GM19240 (cell line): ENCODE data around the gene GGA3.

Experiments
- DNase-seq: peaks from one replicate; pipeline ENCODE4 v3.0.0; 2011; ENCODE audit warnings: low spot score; ENCODE audit not compliant: insufficient read length

Gene GGA3

DNA sequence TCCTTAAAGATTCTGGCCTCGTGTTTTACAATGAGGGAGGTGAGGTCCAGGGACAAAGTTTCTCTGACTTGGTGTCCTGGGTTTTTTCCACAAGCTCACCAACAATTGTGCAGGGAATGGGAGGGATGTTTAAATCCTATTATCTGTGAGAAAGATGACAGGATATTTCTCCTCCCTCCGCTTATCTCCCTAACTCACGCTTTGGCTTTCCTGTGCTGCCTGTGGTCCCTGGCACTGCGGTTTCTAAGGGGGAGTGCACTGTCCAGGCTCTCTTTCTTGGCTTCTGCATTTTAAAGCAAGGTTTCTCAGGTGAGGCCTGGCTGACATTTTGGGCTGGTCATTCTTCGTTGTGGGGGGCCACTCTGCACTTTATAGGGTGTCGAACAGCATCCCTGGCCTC lies 16.4 kb downstream of the GGA3 start:
- no peak for DNase-seq

GRCh38 chr17:75244133-75244866 lies 17.1 kb downstream of the GGA3 start:
- no peak for DNase-seq

DNA sequence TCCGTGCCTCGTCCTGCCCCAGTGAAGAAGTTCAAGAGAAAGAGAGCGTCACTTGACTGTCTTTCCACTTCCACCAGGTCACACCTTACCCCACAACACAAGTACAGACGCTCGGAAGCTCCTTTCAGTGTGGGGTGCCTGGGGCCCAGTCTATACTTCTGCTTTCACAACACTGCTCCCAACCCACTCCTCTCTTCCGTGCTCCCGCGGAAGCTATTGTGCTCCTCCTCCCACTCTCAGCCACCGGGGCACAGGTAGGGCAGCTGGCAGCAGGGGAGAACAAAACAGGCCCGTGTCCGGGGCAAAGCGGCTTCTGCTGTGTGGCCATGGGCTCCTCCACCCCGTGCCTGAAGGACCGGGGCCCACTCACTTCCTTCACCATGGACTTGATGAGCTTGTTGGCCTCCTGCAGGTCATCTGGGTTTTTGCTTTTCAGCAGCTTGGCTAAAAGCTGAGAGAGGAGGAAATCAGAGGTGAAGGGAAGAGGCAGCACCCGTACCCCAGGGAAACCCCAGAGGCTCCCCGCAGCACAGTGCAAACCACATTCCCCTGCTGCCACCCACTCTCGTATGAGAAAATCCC lies 18.9 kb downstream of the GGA3 start:
- DNase-seq = no peak

DNA sequence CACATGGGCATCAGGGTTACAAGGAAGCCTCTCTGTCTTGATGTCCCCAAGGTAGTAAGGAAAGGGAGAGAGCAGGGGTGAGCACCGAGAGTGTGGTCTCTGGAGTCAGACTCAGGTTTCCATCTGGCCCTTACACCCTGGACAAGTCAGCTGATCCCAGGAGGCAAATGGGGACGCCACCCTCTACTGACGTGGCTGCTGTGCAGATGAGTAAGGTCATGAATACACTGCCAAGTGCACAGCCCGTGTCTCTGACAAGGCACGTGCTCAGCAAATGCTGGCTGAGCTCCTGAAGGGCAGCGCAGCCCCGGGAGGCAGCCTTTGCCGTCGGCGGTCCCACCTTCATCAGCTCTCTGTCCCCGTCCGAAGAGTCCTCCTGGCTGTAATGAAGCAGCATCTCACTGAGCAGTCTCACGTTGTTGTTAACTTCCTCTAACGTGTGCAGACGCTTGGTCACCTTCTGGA lies 19.4 kb downstream of the GGA3 start:
- no peak for DNase-seq

DNA sequence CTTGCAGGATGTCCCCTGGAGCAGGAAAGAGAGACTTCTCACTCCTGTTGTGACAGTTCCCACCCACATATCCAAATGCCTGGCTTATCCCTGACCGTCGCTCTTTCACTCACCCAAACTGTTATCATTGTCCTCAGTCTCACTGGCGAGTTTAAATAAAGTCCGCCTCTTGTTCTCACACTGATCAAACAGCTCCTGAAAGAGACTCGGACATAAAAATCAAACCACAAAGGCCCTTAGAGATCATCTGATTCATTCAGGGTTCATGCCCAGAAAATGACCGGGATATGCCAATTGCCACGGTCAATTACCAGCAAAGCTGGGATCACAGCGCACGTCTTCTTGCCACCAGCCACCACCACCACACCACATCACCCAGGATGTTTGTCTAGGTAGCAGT lies 19.9 kb downstream of the GGA3 start:
- DNase-seq = no peak

DNA sequence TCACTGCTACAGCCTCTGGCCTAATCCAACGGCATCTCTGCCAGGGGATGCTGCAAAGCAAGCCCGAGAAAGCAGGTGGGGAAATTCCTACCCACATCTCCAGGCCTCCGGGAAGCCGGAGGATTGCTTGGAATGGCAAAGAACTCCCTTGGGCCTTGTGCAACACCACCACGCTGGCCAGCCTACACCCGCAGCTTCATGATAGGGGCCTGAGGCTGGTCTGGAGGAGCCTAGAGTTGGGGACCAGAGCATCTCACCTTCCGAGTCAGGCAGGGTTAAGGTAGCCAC lies 20.3 kb downstream of the GGA3 start:
- DNase-seq = no peak

- DNase-seq = no peak
Observed at GRCh38 chr17:75240394-75241142, 20.8 kb downstream of the GGA3 start.

DNA sequence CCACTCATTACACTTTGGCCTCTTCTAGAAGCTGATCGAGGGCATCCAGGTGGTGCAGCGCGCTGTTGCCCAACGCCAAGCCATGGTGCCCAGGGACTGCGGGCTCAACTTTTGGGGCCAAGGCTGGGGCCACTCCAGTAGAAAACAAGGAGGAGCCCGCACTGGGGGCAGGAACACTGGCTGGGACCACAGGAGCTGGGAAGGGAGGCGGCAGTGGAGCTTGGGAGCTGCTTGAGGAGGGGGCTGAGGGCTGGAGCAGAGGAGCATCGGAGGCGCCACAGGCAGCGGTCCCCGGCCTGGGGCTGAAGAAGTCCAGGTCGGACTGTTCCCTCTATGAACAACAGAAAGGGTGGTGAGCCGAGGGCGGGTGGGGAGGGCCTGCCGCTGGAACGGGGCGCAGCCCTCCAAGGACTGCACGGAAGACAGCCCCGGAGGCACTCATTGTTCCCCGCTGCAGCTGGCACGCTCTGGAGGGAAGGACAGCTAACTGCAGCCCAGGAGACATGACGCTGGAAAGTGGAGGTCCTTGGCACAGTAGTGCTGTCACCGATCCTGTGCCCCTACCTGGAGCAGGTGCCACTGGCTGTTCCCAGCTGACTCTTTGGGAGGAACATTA lies 21.5 kb downstream of the GGA3 start:
- no peak for DNase-seq

DNA sequence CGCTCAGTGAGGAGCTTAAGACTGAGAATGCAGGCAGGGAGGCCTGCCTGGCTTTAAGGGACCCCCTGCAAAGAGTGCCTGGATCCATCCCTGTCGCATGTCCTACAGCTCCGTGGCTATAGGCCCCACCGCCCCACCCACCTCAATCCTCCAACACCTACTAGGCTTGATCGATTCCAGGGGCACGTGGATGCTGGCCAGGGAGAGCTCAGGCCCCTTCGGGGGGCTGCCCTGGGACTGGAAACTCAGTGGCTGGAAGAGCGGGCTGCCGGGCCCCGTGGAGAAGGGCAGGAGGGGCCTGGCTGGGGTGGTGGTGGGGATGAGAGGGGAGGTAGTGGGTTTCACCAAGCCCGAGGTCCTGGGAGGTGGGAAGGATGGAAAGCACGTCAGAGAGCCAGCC lies 22.2 kb downstream of the GGA3 start:
- no peak for DNase-seq

- peak; percentile 43 for DNase-seq
Observed at GRCh38 chr17:75238684-75239191, 22.7 kb downstream of the GGA3 start.

DNA sequence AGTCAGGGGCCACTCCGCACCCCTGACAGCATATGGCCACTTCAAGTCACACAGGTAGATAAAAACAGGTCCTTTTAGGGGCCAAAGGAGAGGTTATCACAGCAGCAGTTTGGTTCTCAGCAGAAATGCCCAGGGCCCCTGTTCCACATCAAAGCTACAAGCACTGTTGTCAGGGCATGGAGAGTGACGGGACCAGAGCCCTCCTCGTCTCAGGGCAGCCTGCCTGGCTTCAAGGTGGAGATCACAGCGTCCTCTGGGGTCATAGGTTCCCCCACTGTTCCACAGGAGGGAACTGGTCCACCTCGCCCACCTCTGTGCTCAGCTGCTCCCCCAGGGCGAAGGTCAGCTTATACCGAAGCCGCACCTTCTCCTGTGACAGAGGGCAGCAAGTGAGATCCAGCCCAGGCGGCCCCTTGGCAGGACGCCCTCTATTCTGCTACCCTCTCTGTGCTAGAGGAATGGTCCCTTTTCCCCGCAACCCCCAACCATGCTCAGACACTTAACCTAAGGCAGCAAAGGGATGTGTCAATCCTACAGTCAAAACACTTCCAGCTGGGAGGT lies 23.3 kb downstream of the GGA3 start:
- no peak for DNase-seq

GRCh38 chr17:75237100-75238014 lies 24.0 kb downstream of the GGA3 start:
- DNase-seq = no peak

DNA sequence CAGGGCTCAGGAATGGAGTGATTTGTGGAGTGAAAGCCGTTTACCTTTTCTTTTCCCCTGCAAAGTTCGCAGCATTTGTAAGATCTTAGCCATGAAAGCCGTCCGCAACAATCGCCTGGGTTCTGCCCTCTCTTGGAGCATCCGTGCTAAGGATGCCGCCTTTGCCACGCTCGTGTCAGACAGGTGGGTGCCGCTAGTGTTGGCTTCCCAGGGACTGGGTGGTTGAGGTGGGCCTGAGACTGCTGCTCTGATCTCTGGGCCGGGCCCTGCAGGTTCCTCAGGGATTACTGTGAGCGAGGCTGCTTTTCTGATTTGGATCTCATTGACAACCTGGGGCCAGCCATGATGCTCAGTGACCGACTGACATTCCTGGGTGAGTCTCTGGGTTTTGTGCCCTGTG lies 28.6 kb downstream of the GGA3 start:
- DNase-seq = no peak

GRCh38 chr17:75231741-75232464 lies 29.5 kb downstream of the GGA3 start:
- DNase-seq = no peak

GRCh38 chr17:75231071-75231470 lies 30.3 kb downstream of the GGA3 start:
- no peak for DNase-seq

- DNase-seq = no peak
Observed at GRCh38 chr17:75228847-75229246, 32.6 kb downstream of the GGA3 start.

GRCh38 chr17:75228305-75228704 lies 33.1 kb downstream of the GGA3 start:
- DNase-seq = no peak

DNA sequence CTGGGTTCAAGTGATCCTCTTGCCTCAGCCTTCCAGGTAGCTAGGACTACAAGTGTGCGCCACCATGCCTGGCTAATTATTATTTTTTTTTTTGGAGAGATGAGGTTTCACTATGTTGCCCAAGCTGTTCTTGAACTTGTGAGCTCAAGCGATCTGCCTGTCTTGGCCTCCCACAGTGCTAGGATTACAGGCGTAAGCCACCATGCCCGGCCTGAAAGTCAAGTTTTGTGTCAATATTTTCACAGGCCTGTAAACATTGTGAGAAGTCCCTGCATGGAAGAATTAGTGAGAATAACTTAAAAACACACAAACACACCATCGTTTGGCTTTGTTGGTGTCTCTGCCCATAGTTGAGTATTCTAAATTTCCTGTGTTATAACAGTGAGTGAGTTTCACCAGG lies 33.7 kb downstream of the GGA3 start:
- no peak for DNase-seq

GRCh38 chr17:75225016-75225415 lies 36.4 kb downstream of the GGA3 start:
- DNase-seq = no peak

- DNase-seq = no peak
Observed at GRCh38 chr17:75219815-75220214, 41.6 kb downstream of the GGA3 start.
